ENCODE data around the gene IGF1R.

Gene IGF1R

GRCh38 chr15:98824595-98824994 is 176.3 kb downstream of the IGF1R start:
- intact Hi-C loops (cut with micrococcal nuclease): no loop called here
- H3K9me3 Mint-ChIP-seq: peaks cover 58% of the 10 kb centered on the region
- no peak overlapping the region for H3K27ac Mint-ChIP-seq
- peaks cover 22% of the 10 kb centered on the region for H3K36me3 Mint-ChIP-seq (ENCODE audit: low read depth)
- H3K4me1 Mint-ChIP-seq (ENCODE audit: low read depth): peaks cover 6% of the 10 kb centered on the region
- H3K27me3 Mint-ChIP-seq: no peaks in the 10 kb centered on the region
- H3K4me3 Mint-ChIP-seq: no peak overlapping the region

GRCh38 chr15:98826658-98827057 is 178.3 kb downstream of the IGF1R start:
- Mint-ChIP-seq H3K4me3 (no peak overlapping the region), H3K27ac (no peak overlapping the region), H3K4me1 (ENCODE audit: low read depth) (peaks cover 6% of the 10 kb centered on the region), H3K9me3 (peaks cover 67% of the 10 kb centered on the region), H3K36me3 (ENCODE audit: low read depth) (peaks cover 42% of the 10 kb centered on the region), H3K27me3 (no peaks in the 10 kb centered on the region)
- intact Hi-C loops (cut with micrococcal nuclease): no loop called here

GRCh38 chr15:98827217-98827616 is 178.9 kb downstream of the IGF1R start:
- H3K4me3 Mint-ChIP-seq: no peak overlapping the region
- peaks cover 48% of the 10 kb centered on the region for H3K36me3 Mint-ChIP-seq (ENCODE audit: low read depth)
- intact Hi-C loops (cut with micrococcal nuclease): no loop called here
- no peak overlapping the region for H3K27ac Mint-ChIP-seq
- H3K4me1 Mint-ChIP-seq (ENCODE audit: low read depth): peaks cover 6% of the 10 kb centered on the region
- no peaks in the 10 kb centered on the region for H3K27me3 Mint-ChIP-seq
- H3K9me3 Mint-ChIP-seq: peaks cover 72% of the 10 kb centered on the region

- Mint-ChIP-seq H3K9me3 (peaks cover 85% of the 10 kb centered on the region), H3K36me3 (ENCODE audit: low read depth) (peaks cover 50% of the 10 kb centered on the region), H3K27ac (no peak overlapping the region), H3K4me3 (no peak overlapping the region), H3K27me3 (no peaks in the 10 kb centered on the region), H3K4me1 (ENCODE audit: low read depth) (peaks cover 9% of the 10 kb centered on the region)
- intact Hi-C loops (cut with micrococcal nuclease): no loop called here
Observed at GRCh38 chr15:98830034-98830634, 181.8 kb downstream of the IGF1R start.

GRCh38 chr15:98834976-98835375 is 186.6 kb downstream of the IGF1R start:
- Mint-ChIP-seq H3K4me3 (no peak overlapping the region), H3K4me1 (ENCODE audit: low read depth) (peaks cover 19% of the 10 kb centered on the region), H3K27me3 (no peaks in the 10 kb centered on the region), H3K27ac (no peak overlapping the region), H3K36me3 (ENCODE audit: low read depth) (peaks cover 37% of the 10 kb centered on the region), H3K9me3 (peaks cover 50% of the 10 kb centered on the region)
- intact Hi-C loops (cut with micrococcal nuclease): no loop called here

GRCh38 chr15:98835876-98836275 is 187.5 kb downstream of the IGF1R start:
- Mint-ChIP-seq H3K27me3 (no peaks in the 10 kb centered on the region), H3K9me3 (peaks cover 41% of the 10 kb centered on the region), H3K36me3 (ENCODE audit: low read depth) (peaks cover 28% of the 10 kb centered on the region), H3K4me1 (ENCODE audit: low read depth) (peaks cover 19% of the 10 kb centered on the region), H3K4me3 (no peak overlapping the region), H3K27ac (no peak overlapping the region)
- intact Hi-C loops (cut with micrococcal nuclease): no loop called here

GRCh38 chr15:98838387-98839259 is 190.3 kb downstream of the IGF1R start:
- Mint-ChIP-seq H3K27ac (no peak overlapping the region), H3K27me3 (no peaks in the 10 kb centered on the region), H3K36me3 (ENCODE audit: low read depth) (peaks cover 9% of the 10 kb centered on the region), H3K4me3 (no peak overlapping the region), H3K9me3 (peaks cover 14% of the 10 kb centered on the region), H3K4me1 (ENCODE audit: low read depth) (peaks cover 37% of the 10 kb centered on the region)
- intact Hi-C loops (cut with micrococcal nuclease): no loop called here

GRCh38 chr15:98840053-98840452 is 191.7 kb downstream of the IGF1R start:
- H3K4me1 Mint-ChIP-seq (ENCODE audit: low read depth): peaks cover 43% of the 10 kb centered on the region
- intact Hi-C loops (cut with micrococcal nuclease): no loop called here
- no peaks in the 10 kb centered on the region for H3K27me3 Mint-ChIP-seq
- no peak overlapping the region for H3K27ac Mint-ChIP-seq
- H3K36me3 Mint-ChIP-seq (ENCODE audit: low read depth): no peaks in the 10 kb centered on the region
- H3K9me3 Mint-ChIP-seq: peaks cover under 1% of the 10 kb centered on the region
- no peak overlapping the region for H3K4me3 Mint-ChIP-seq

GRCh38 chr15:98841419-98841970 is 193.2 kb downstream of the IGF1R start:
- Mint-ChIP-seq H3K27ac (no peak overlapping the region), H3K4me1 (ENCODE audit: low read depth) (peaks cover 45% of the 10 kb centered on the region), H3K36me3 (ENCODE audit: low read depth) (no peaks in the 10 kb centered on the region), H3K9me3 (no peaks in the 10 kb centered on the region), H3K27me3 (no peaks in the 10 kb centered on the region), H3K4me3 (no peak overlapping the region)
- intact Hi-C loops (cut with micrococcal nuclease): no loop called here

GRCh38 chr15:98842192-98842972 is 194.0 kb downstream of the IGF1R start:
- intact Hi-C loops (cut with micrococcal nuclease): no loop called here
- H3K4me1 Mint-ChIP-seq (ENCODE audit: low read depth): peaks cover 45% of the 10 kb centered on the region

GRCh38 chr15:98842973-98843285 is 194.6 kb downstream of the IGF1R start:
- intact Hi-C loops (cut with micrococcal nuclease): no loop called here
- Mint-ChIP-seq H3K4me1 (ENCODE audit: low read depth) (peaks cover 50% of the 10 kb centered on the region), H3K27me3 (no peaks in the 10 kb centered on the region), H3K9me3 (no peaks in the 10 kb centered on the region), H3K36me3 (ENCODE audit: low read depth) (no peaks in the 10 kb centered on the region), H3K4me3 (no peak overlapping the region), H3K27ac (no peak overlapping the region)

More at GRCh38 chr15:98842192-98842972, 194.0 kb downstream of the IGF1R start:
- no peaks in the 10 kb centered on the region for H3K27me3 Mint-ChIP-seq
- no peak overlapping the region for H3K27ac Mint-ChIP-seq
- no peaks in the 10 kb centered on the region for H3K36me3 Mint-ChIP-seq (ENCODE audit: low read depth)
- no peaks in the 10 kb centered on the region for H3K9me3 Mint-ChIP-seq
- H3K4me3 Mint-ChIP-seq: no peak overlapping the region

GRCh38 chr15:98843844-98844243 is 195.5 kb downstream of the IGF1R start:
- intact Hi-C loops (cut with micrococcal nuclease): no loop called here
- Mint-ChIP-seq H3K9me3 (no peaks in the 10 kb centered on the region), H3K4me1 (ENCODE audit: low read depth) (peaks cover 50% of the 10 kb centered on the region), H3K36me3 (ENCODE audit: low read depth) (no peaks in the 10 kb centered on the region), H3K4me3 (no peak overlapping the region), H3K27ac (no peak overlapping the region), H3K27me3 (no peaks in the 10 kb centered on the region)

- no peaks in the 10 kb centered on the region for H3K9me3 Mint-ChIP-seq
- H3K27ac Mint-ChIP-seq: no peak overlapping the region
- no peak overlapping the region for H3K4me3 Mint-ChIP-seq
- no peaks in the 10 kb centered on the region for H3K36me3 Mint-ChIP-seq (ENCODE audit: low read depth)
- peaks cover 50% of the 10 kb centered on the region for H3K4me1 Mint-ChIP-seq (ENCODE audit: low read depth)
- H3K27me3 Mint-ChIP-seq: no peaks in the 10 kb centered on the region
- intact Hi-C loops (cut with micrococcal nuclease): no loop called here
Observed at GRCh38 chr15:98844261-98844660, 195.9 kb downstream of the IGF1R start.
